K562 (cell line): Measurements from ENCODE around the gene CEP57. TPM values are rescaled to one million over a fixed set of nuclear protein-coding genes. Genes with fewer than 3 reads are reported as not detected.
A peak's percentile ranks its signal among the peaks of the same experiment; 100 is the strongest.

Experiments
- ATAC-seq: fragments of 200-7000 bp; cut with Tn5 transposase; 3 replicates; pipeline ENCODE4 v1.9.1; 2020; ENCODE audit warnings: moderate library complexity
- BruUV-seq: library from RNA; stranded (reverse); fragments of 400-500 nt; replicated peaks from 2 replicates; lab custom pipeline; 2021; lab: Mats Ljungman, UMichigan
- CTCF ChIA-PET: fragments of 300-600 bp; formaldehyde crosslinking; extraction: SDS; loops from one replicate; lab custom pipeline; 2021; ENCODE audit warnings: low intra/inter-chr PET ratio; lab: Yijun Ruan, JAX
- POLR2A ChIA-PET: fragments of 300-600, 350-650 bp; sonication (Branson Sonifier 250); formaldehyde crosslinking; extraction: SDS; loops from one replicate; lab custom pipeline; 2021; ENCODE audit warnings: antibody characterized with exemption, inconsistent platforms; lab: Yijun Ruan, JAX
- DNase-seq, 4 experiments: peaks; one replicate each; pipeline versions ENCODE4 v3.0.0 to v3.0.0-alpha.2; 2011 to 2018; ENCODE audit warnings: low spot score in 3 of 4, mixed read lengths in 3 of 4; ENCODE audit errors: extremely low read depth in 1 of 4
- FAIRE-seq: peaks from 2 replicates; lab custom pipeline; 2011; peaks lifted over from hg19 to GRCh38; lab: Jason Lieb, UNC
- H2AFZ ChIP-seq: 2 replicates; pipeline ENCODE4 v1.6.0; 2011; ENCODE audit warnings: low read depth, low read length, control low read depth, inconsistent platforms
- H3K27ac ChIP-seq: fragments of 200-600 bp; 3 replicates; pipeline ENCODE4 v1.8.0; 2011; ENCODE audit warnings: low read depth, mild to moderate bottlenecking, control low read depth, inconsistent platforms, low read length, moderate library complexity, mixed read lengths; ENCODE audit errors: extremely low read depth
- H3K27me3 ChIP-seq, 2 experiments: fragments of 300-600 bp in 1 of 2; 2 replicates in 1 of 2; 3 replicates in 1 of 2; pipeline versions ENCODE4 v1.6.0 to v1.8.0; 2011; ENCODE audit warnings: inconsistent platforms in 2 of 2, low read length in 2 of 2, mild to moderate bottlenecking in 1 of 2, mixed read lengths in 1 of 2, moderate library complexity in 1 of 2; ENCODE audit not compliant: control insufficient read depth in 2 of 2, insufficient read depth in 2 of 2
- H3K36me3 ChIP-seq: fragments of 300-600 bp; 3 replicates; pipeline ENCODE4 v1.8.0; 2011; ENCODE audit warnings: mild to moderate bottlenecking, low read length, inconsistent platforms; ENCODE audit not compliant: control insufficient read depth, insufficient read depth
- H3K4me1 ChIP-seq, 2 experiments: fragments of 200-600 bp in 1 of 2; replicated peaks in 1 of 2; 2 replicates in 1 of 2; 3 replicates in 1 of 2; pipeline versions ENCODE4 v1.5.1 to v1.8.0; 2011; ENCODE audit warnings: inconsistent platforms in 2 of 2, low read length in 2 of 2, mild to moderate bottlenecking in 1 of 2, mixed read lengths in 1 of 2, moderate library complexity in 1 of 2; ENCODE audit not compliant: control insufficient read depth in 2 of 2, insufficient read depth in 2 of 2
- H3K4me2 ChIP-seq: 2 replicates; pipeline ENCODE4 v1.6.1; 2011; ENCODE audit warnings: low read length, control low read depth, inconsistent platforms, mixed read lengths; ENCODE audit not compliant: insufficient read depth
- H3K4me3 ChIP-seq: fragments of 200-600 bp; sonication (generic), shearing (Covaris generic); 2 replicates; pipeline ENCODE4 v1.5.1; 2016; ENCODE audit warnings: control low read depth, inconsistent platforms
- H3K79me2 ChIP-seq: fragments of 200-600 bp; 3 replicates; pipeline ENCODE4 v1.8.0; 2011; ENCODE audit warnings: low read length, inconsistent platforms; ENCODE audit not compliant: control insufficient read depth, insufficient read depth
- H3K9ac ChIP-seq, 2 experiments: 2 replicates each; pipeline versions ENCODE4 v1.6.0 to v1.6.1; 2011; ENCODE audit warnings: low read depth in 2 of 2, low read length in 2 of 2, control low read depth in 1 of 2, inconsistent platforms in 1 of 2, mild to moderate bottlenecking in 1 of 2, mixed read lengths in 1 of 2; ENCODE audit not compliant: insufficient read depth in 1 of 2
- H3K9me1 ChIP-seq: one replicate; pipeline ENCODE4 v1.6.0; 2011; ENCODE audit warnings: inconsistent platforms, mild to moderate bottlenecking, low read length, moderate library complexity; ENCODE audit not compliant: control insufficient read depth, insufficient read depth
- H3K9me3 ChIP-seq: replicated peaks from 2 replicates; pipeline ENCODE4 v1.5.1; 2011; ENCODE audit warnings: low read depth, low read length, inconsistent platforms; ENCODE audit not compliant: control insufficient read depth, insufficient read depth
- H4K20me1 ChIP-seq: replicated peaks from 2 replicates; pipeline ENCODE4 v1.6.1; 2011; ENCODE audit warnings: low read length, inconsistent platforms, mixed read lengths; ENCODE audit not compliant: control insufficient read depth, insufficient read depth
- ARHGAP35 ChIP-seq: fragments of 450-650 bp; IDR thresholded peaks from 2 replicates; pipeline ENCODE4 v1.6.1; 2018; ENCODE audit not compliant: partially characterized antibody
- ARID1B ChIP-seq: fragments of 450-650 bp; IDR thresholded peaks from 2 replicates; pipeline ENCODE4 v1.6.1; 2016; ENCODE audit warnings: antibody characterized with exemption, mild to moderate bottlenecking, inconsistent platforms
- CHAMP1 ChIP-seq: fragments of 450-650 bp; IDR thresholded peaks from 2 replicates; pipeline ENCODE4 v1.6.1; 2016; ENCODE audit warnings: mild to moderate bottlenecking
- MTA3 ChIP-seq: fragments of 450-650 bp; formaldehyde crosslinking; IDR thresholded peaks from 2 replicates; pipeline ENCODE4 v1.6.1; 2017; ENCODE audit warnings: mild to moderate bottlenecking, borderline replicate concordance
- NFE2 ChIP-seq: IDR thresholded peaks from 2 replicates; pipeline ENCODE4 v1.6.1; 2014; ENCODE audit warnings: antibody characterized with exemption, low read depth
- PKNOX1 ChIP-seq: fragments of 450-650 bp; IDR thresholded peaks from 2 replicates; pipeline ENCODE4 v1.6.1; 2016
- RFX1 ChIP-seq: fragments of 450-650 bp; IDR thresholded peaks from 2 replicates; pipeline ENCODE4 v1.6.1; 2016; ENCODE audit warnings: mild to moderate bottlenecking, moderate library complexity
- ZNF766 ChIP-seq: fragments of 200-800 bp; sonication (Bioruptor generic); conservative IDR thresholded peaks from 2 replicates; pipeline ENCODE4 v1.6.1; 2016; ENCODE audit warnings: missing genetic modification characterization, missing compliant biosample characterization
- WGBS: fragments of 100-300 bp; shearing (Covaris generic); methylation state at CpG from one replicate; pipeline ENCODE4 v1.1.6; 2016; ENCODE audit warnings: low coverage, mixed read lengths; ENCODE audit not compliant: insufficient coverage; ENCODE audit errors: missing lambda C conversion rate; 5-methylcytosine and 5-hydroxymethylcytosine counted together
- in situ Hi-C: fragments of 300-500 bp; cut with MboI; formaldehyde crosslinking; loops from 4 replicates; pipeline ENCODE4 v1.15.0; 2018; ENCODE audit warnings: inconsistent platforms, mixed read lengths
- intact Hi-C: fragments of 100-400 bp; cut with micrococcal nuclease; formaldehyde crosslinking; loops from 2 replicates; pipeline ENCODE4 v1.14.2; 2022
- polyA plus RNA-seq, 8 experiments: library from polyadenylated mRNA; depleted of rRNA in 4 of 8; stranded (reverse) in 5 of 8; unstranded in 3 of 8; fragments of >200 nt; fragmentation: Nextera tagmentation in 2 of 8; fragmentation: Illumina TruSeq in 1 of 8; extraction: Ambion mirVana in 2 of 8; extraction: Trizol in 1 of 8; gene quantifications; 2 replicates each; pipeline versions ENCODE4 v1.2.1 to v1.2.3, GENCODE V29; 2011 to 2014; ENCODE audit warnings: inconsistent platforms in 1 of 8, missing spikeins in 1 of 8
- total RNA-seq, 7 experiments: library from RNA; depleted of rRNA in 6 of 7; stranded (reverse); fragments of >200 nt in 6 of 7; fragmentation: Illumina TruSeq in 2 of 7; extraction: Trizol in 2 of 7; gene quantifications; 2 replicates each; pipeline versions ENCODE4 v1.2.1 to v1.2.3, GENCODE V29; 2011 to 2021; ENCODE audit warnings: low replicate concordance in 1 of 7

Gene CEP57
- total and polyA plus RNA-seq, 9 of the 15 experiments (the other 6 are each of a cell fraction or from before 2014, with no cell fraction given): 25.1 to 88.1 (median 65.2) TPM

GRCh38 chr11:95750101-95750500 lies 40.2 kb upstream of the CEP57 start:
- no TSS peak for BruUV-seq
- Histone ChIP-seq H3K4me3 (no peak overlapping the region), H4K20me1 (no peaks in the 10 kb centered on the region), H3K27ac (no peak overlapping the region), H3K4me1 (peaks cover 0 to 5% of the 10 kb centered on the region in 2 experiments; a peak in 2 of 5 replicates), H3K36me3 (no peaks in the 10 kb centered on the region), H3K79me2 (no peaks in the 10 kb centered on the region), H3K9me3 (no peaks in the 10 kb centered on the region), H2AFZ (no peak overlapping the region), H3K9ac (no peak overlapping the region), H3K27me3 (no peaks in the 10 kb centered on the region), H3K9me1 (no peaks in the 10 kb centered on the region), H3K4me2 (no peak overlapping the region)
- 22% methylated on average over 1 of the region's 1 CpG for WGBS
- ChIA-PET CTCF (no interaction called here), POLR2A (interaction anchor here (1.1 to 1.7 kb wide), 2 partner anchors 11 to 13 kb away, joined by 4 read pairs; no protein-coding TSS in a partner anchor)
- DNase-seq: no peak
- intact Hi-C loops: no loop called here
- in situ Hi-C loops: loop anchor here (5.0 kb wide), 1 partner anchor 43 kb away; no protein-coding TSS in a partner anchor
- no peak for TF ChIP-seq ARHGAP35
- ATAC-seq: no peak
- FAIRE-seq: no peak

- no peak overlapping the region for H3K4me3 ChIP-seq
- no peak overlapping the region for H3K9ac ChIP-seq
- H4K20me1 ChIP-seq: no peaks in the 10 kb centered on the region
- BruUV-seq: no TSS peak
- CTCF ChIA-PET: no interaction called here
- POLR2A ChIA-PET: no interaction called here
- 86% methylated on average over 1 of the region's 1 CpG for WGBS
- DNase-seq (no peak), ATAC-seq (peak; percentile 51), FAIRE-seq (no peak)
- H3K4me1 ChIP-seq: peaks cover 0 to 5% of the 10 kb centered on the region in 2 experiments; a peak in 2 of 5 replicates
- no peaks in the 10 kb centered on the region for H3K9me3 ChIP-seq
- H3K36me3 ChIP-seq: no peaks in the 10 kb centered on the region
- no peaks in the 10 kb centered on the region for H3K9me1 ChIP-seq
- H2AFZ ChIP-seq: peak overlapping the region; percentile 36; the same call in 1 of the 2 replicates
- H3K27me3 ChIP-seq: no peaks in the 10 kb centered on the region
- in situ Hi-C loops: loop anchor here (5.0 kb wide), 1 partner anchor 44 kb away; no protein-coding TSS in a partner anchor
- intact Hi-C loops: no loop called here
- no peak overlapping the region for H3K4me2 ChIP-seq
- no peaks in the 10 kb centered on the region for H3K79me2 ChIP-seq
- H3K27ac ChIP-seq: no peak overlapping the region
- TF ChIP-seq CHAMP1 (no peak), PKNOX1 (peak; percentile 11; the same call in 1 of the 2 replicates), NFE2 (0 out of 2 replicates have a peak, but pooled peaks have one; percentile 11), ARID1B (peak; percentile 21; the same call in 1 of the 2 replicates), RFX1 (peak; percentile 35; the same call in 1 of the 2 replicates), ZNF766 (CRISPR knock-in tag) (no peak), MTA3 (no peak)
Observed at GRCh38 chr11:95751515-95751914, 38.8 kb upstream of the CEP57 start.
